Aortic smooth muscle cell (primary cell): ENCODE measurements around the gene UQCRC1. TPM values are rescaled to one million over a fixed set of nuclear protein-coding genes. Genes with fewer than 3 reads are reported as not detected.

Experiments used
- total RNA-seq: library from RNA; depleted of rRNA; stranded (reverse); fragments of >200 nt; gene quantifications from 2 replicates; pipeline ENCODE4 v1.2.3, GENCODE V29; 2014

The UQCRC1 gene
- 235 and 284 TPM in 2 replicates for total RNA-seq

DNA sequence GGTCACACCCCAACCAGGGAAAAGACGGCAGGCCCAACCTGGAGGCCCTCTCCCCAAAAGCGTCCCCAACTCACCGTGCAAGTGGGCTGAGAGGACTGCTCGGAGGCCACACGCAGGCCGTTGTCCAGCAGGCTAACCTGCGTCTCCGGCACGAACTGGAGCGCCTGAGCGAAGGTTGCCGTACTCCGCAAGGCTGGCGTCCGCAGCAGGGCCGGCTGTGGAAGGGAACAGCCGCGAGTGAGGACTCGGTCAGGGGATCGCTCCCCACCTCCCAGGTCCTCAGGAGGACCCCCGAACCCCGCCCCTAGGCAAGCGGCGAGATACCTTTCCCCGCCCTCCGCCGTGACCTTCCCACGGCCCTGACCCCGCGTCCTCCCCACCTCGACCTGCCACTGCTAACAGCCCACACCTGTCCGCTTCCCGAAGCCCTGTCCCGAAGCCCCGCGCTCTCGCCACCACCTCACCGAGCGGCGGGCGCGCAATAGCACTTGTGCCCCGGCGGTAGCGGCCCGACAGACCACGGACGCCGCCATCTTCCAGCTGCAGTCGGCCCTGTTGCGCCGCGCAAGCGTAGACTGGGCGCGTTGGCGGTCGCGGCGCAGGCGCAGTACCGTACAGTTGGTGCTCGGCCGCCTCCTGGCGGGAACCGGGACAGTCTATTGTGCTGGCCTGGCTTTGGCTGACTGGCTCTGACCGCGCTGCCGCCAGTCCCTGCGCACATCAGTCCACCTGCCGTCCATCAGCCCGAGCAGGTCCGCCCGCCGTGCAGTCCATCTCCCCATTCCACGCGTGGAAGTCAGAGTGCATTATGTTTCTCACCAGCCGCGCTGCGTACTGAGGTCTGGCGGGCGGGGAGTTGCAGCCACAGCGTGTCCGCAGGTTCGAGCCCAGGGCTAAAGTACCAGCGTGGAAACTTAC lies at the start of gene UQCRC1:
UQCRC1 (minus strand) TSS at position 559 of the 918 bp plus-strand sequence; CDS start at position 533, 26 bp downstream.

GRCh38 chr3:48635222-48636021 lies 26.0 kb upstream of the UQCRC1 start, which contains the start of gene SLC26A6:
SLC26A6 (minus strand) TSS chr3:48635461; CDS start chr3:48635393, 68 bp downstream.

DNA sequence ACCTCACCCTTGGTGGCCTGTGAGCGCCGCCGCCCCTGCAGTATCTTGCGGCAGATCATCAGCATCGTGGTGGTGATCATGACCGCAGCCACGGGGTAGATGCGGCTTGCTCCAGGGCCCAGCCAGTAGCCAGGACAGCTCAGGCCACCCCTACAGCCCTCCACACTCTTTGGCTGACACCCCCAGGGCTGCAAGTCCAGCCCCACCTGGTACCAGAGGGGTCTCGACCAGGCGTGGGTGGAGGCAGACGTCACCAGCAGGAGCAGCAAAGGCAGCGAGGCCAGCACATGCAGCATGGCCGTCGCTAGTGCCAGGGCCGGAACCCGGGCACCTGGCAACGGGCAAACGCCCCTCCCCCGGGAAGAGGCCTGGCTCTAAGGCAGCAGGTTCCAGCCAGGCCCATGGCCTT lies 12.0 kb upstream of the UQCRC1 start, which contains the start of gene TMEM89:
TMEM89 (minus strand) TSS at position 309 of the 409 bp plus-strand sequence; CDS start at position 296, 13 bp downstream.

DNA sequence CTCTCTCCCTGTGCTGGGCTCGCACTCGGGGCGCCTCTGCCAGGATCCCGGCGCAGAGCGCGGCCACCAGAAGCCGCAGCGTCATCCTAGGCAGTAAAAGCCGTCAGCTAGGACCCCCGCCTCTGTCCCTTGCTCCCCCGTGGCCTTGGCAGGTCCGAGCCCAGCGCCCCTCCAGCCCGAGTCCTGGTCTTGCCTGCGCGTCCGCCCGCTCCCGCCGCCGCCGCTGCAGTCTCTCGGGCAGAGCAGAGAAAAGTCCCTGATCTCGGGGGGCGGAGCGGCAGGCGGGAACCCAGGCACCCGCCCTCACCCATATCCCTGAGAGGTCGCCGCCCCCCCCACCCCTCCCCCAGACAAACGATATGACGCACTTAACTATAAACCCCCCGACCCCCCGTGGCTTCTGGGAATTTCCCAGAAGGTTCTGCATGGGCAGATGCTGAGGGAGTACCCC lies 14.3 kb downstream of the UQCRC1 start, which contains the start of gene COL7A1:
COL7A1 (minus strand) TSS at position 255 of the 451 bp plus-strand sequence; CDS start at position 85, 170 bp downstream.

GRCh38 chr3:48563382-48563918 lies 46.0 kb downstream of the UQCRC1 start, which contains the start of gene UCN2:
UCN2 (minus strand) TSS chr3:48563781; CDS start chr3:48563124, 657 bp downstream.

GRCh38 chr3:48556796-48557626 lies 52.4 kb downstream of the UQCRC1 start, which contains the start of gene PFKFB4:
PFKFB4 (minus strand) TSS chr3:48556803; CDS start chr3:48556777, 26 bp downstream.

Other genes with a start within 250 kb of the UQCRC1 start
- gene FBXW12, start 237.4 kb downstream of the UQCRC1 start, total RNA-seq = not detected in 2 replicates
- gene PLXNB1, start 179.6 kb downstream of the UQCRC1 start, total RNA-seq = 14.1 and 15.9 TPM in 2 replicates
- 14.0 and 16.5 TPM in 2 replicates for gene CCDC51, start 169.5 kb downstream of the UQCRC1 start, total RNA-seq
- gene TMA7, start 169.4 kb downstream of the UQCRC1 start, total RNA-seq = 392 and 433 TPM in 2 replicates
- gene ATRIP, start 162.9 kb downstream of the UQCRC1 start, total RNA-seq = 4.5 and 7.0 TPM in 2 replicates
- gene SHISA5, start 105.5 kb downstream of the UQCRC1 start, total RNA-seq = 119 and 120 TPM in 2 replicates
- 6.6 and 7.6 TPM in 2 replicates for gene PFKFB4, start 52.8 kb downstream of the UQCRC1 start, total RNA-seq
- 0.19 and 0.26 TPM in 2 replicates for gene UCN2, start 45.9 kb downstream of the UQCRC1 start, total RNA-seq
- 5.4 and 6.0 TPM in 2 replicates for gene COL7A1, start 14.3 kb downstream of the UQCRC1 start, total RNA-seq
- not detected in 2 replicates for gene TMEM89, start 12.1 kb upstream of the UQCRC1 start, total RNA-seq
- 11.9 and 16.8 TPM in 2 replicates for gene SLC26A6, start 25.8 kb upstream of the UQCRC1 start, total RNA-seq
- gene CELSR3, start 53.2 kb upstream of the UQCRC1 start, total RNA-seq = 0.37 and 0.66 TPM in 2 replicates
- 9.2 and 12.3 TPM in 2 replicates for gene NCKIPSD, start 76.3 kb upstream of the UQCRC1 start, total RNA-seq
- 33.7 and 49.6 TPM in 2 replicates for gene IP6K2, start 107.6 kb upstream of the UQCRC1 start, total RNA-seq
- 25.8 and 30.6 TPM in 2 replicates for gene PRKAR2A, start 238.2 kb upstream of the UQCRC1 start, total RNA-seq